Neuronal stem cell (in vitro differentiated cells): ENCODE results near the gene ATAD5.

Experiments used
- DNase-seq: peaks from one replicate; pipeline ENCODE4 v3.0.0-alpha.2; 2013; ENCODE audit warnings: low spot score
- H2AFZ ChIP-seq: one replicate; pipeline ENCODE4 v1.6.1; 2013; ENCODE audit warnings: mild to moderate bottlenecking, low read length, inconsistent platforms
- H2AK5ac ChIP-seq: 2 replicates; pipeline ENCODE4 v1.6.1; 2013; ENCODE audit warnings: low read depth, mild to moderate bottlenecking, inconsistent platforms, low read length, moderate library complexity, mixed read lengths
- H2BK120ac ChIP-seq: 2 replicates; pipeline ENCODE4 v1.6.1; 2013; ENCODE audit warnings: low read depth, mild to moderate bottlenecking, inconsistent platforms, low read length, moderate library complexity, mixed read lengths
- H2BK12ac ChIP-seq: one replicate; pipeline ENCODE4 v1.6.1; 2013; ENCODE audit warnings: low read length, inconsistent platforms
- H2BK15ac ChIP-seq: 2 replicates; pipeline ENCODE4 v1.6.1; 2013; ENCODE audit warnings: mild to moderate bottlenecking, low read length, inconsistent platforms, mixed read lengths
- H2BK5ac ChIP-seq: one replicate; pipeline ENCODE4 v1.6.1; 2013; ENCODE audit warnings: inconsistent platforms, mild to moderate bottlenecking, low read length, moderate library complexity
- H3K14ac ChIP-seq: one replicate; pipeline ENCODE4 v1.6.1; 2013; ENCODE audit warnings: low read length, inconsistent platforms
- H3K18ac ChIP-seq: 2 replicates; pipeline ENCODE4 v1.6.1; 2013; ENCODE audit warnings: low read length, inconsistent platforms
- H3K23ac ChIP-seq: 2 replicates; pipeline ENCODE4 v1.6.1; 2013; ENCODE audit warnings: low read depth, mild to moderate bottlenecking, mixed read lengths, low read length, inconsistent platforms; ENCODE audit not compliant: poor library complexity
- H3K27ac ChIP-seq: replicated peaks from 3 replicates; pipeline ENCODE4 v1.5.1; 2013; ENCODE audit warnings: low read length, inconsistent platforms
- H3K27me3 ChIP-seq, 3 experiments: 2 replicates each; pipeline ENCODE4 v1.6.1; 2013; ENCODE audit warnings: low read length in 3 of 3, mild to moderate bottlenecking in 2 of 3, inconsistent platforms in 1 of 3, low read depth in 1 of 3, mixed read lengths in 1 of 3, moderate library complexity in 1 of 3; ENCODE audit not compliant: control insufficient read depth in 3 of 3, insufficient read depth in 3 of 3
- H3K36me3 ChIP-seq, 2 donors: replicated peaks in 1 of 2; 2 replicates each; pipeline ENCODE4 v1.6.1; 2013; ENCODE audit warnings: low read length in 2 of 2; ENCODE audit not compliant: control insufficient read depth in 2 of 2, insufficient read depth in 2 of 2
- H3K4ac ChIP-seq: 2 replicates; pipeline ENCODE4 v1.6.1; 2013; ENCODE audit warnings: inconsistent platforms, mild to moderate bottlenecking, low read length, moderate library complexity
- H3K4me1 ChIP-seq, 2 donors: 1 replicate in 1 of 2; 2 replicates in 1 of 2; pipeline ENCODE4 v1.6.1; 2013; ENCODE audit warnings: low read length in 2 of 2, low read depth in 1 of 2; ENCODE audit not compliant: control insufficient read depth in 2 of 2, insufficient read depth in 1 of 2
- H3K4me2 ChIP-seq: one replicate; pipeline ENCODE4 v1.6.1; 2013; ENCODE audit warnings: mild to moderate bottlenecking, low read length, inconsistent platforms; ENCODE audit not compliant: insufficient read depth, poor library complexity, severe bottlenecking
- H3K4me3 ChIP-seq, 2 donors: 2 replicates each; pipeline ENCODE4 v1.5.1; 2013; ENCODE audit warnings: low read length in 2 of 2, mild to moderate bottlenecking in 2 of 2, inconsistent platforms in 1 of 2, moderate library complexity in 1 of 2
- H3K79me1 ChIP-seq: one replicate; pipeline ENCODE4 v1.6.1; 2013; ENCODE audit warnings: low read depth, mild to moderate bottlenecking, inconsistent platforms, low read length, moderate library complexity
- H3K9ac ChIP-seq: one replicate; pipeline ENCODE4 v1.6.1; 2013; ENCODE audit warnings: mild to moderate bottlenecking, low read depth, low read length, inconsistent platforms; ENCODE audit not compliant: poor library complexity
- H3K9me3 ChIP-seq, 2 donors: replicated peaks in 1 of 2; 2 replicates each; pipeline versions ENCODE3 to v1.6.1; 2013; ENCODE audit warnings: low read length in 2 of 2, mild to moderate bottlenecking in 2 of 2, inconsistent platforms in 1 of 2, low read depth in 1 of 2, mixed read lengths in 1 of 2, moderate library complexity in 1 of 2; ENCODE audit not compliant: control insufficient read depth in 2 of 2, insufficient read depth in 1 of 2
- H4K8ac ChIP-seq: one replicate; pipeline ENCODE4 v1.6.1; 2013; ENCODE audit warnings: low read depth, mild to moderate bottlenecking, inconsistent platforms, low read length, moderate library complexity
- H4K91ac ChIP-seq: one replicate; pipeline ENCODE4 v1.6.1; 2013; ENCODE audit warnings: low read length, low read depth, mild to moderate bottlenecking, inconsistent platforms; ENCODE audit not compliant: poor library complexity
- WGBS, 2 donors: extraction: QIAGEN DNeasy Blood & Tissue Kit; methylation state at CpG; one replicate each; pipeline ENCODE4 v1.1.7; 2013; ENCODE audit warnings: missing lambda C conversion rate in 2 of 2, mixed read lengths in 1 of 2; ENCODE audit not compliant: insufficient read length in 2 of 2, insufficient replicate concordance in 1 of 2; ENCODE audit errors: extremely low coverage in 2 of 2; 5-methylcytosine and 5-hydroxymethylcytosine counted together

The ATAD5 gene

DNA sequence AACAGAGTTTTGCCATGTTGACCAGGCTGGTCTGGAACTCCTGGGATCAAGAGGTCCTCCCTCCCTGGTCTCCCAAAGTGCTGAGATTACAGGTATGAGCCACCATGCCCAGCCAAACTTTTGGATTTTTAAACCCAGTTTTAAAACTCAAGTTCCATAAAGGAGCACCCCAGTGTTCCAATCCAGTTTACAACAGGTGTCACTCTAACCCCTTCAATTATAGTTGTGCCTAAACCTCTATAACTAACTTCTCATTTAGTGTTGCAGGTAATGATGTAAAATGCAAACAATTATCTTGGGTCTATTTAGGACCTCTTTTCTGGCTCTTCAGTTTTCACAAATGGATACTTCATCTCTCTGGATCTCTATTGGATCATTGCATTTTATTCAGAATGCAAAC lies 82.2 kb downstream of the ATAD5 start:
- Histone ChIP-seq H3K4me3 (no peak overlapping the region), H3K36me3 (no peaks in the 10 kb centered on the region), H2BK15ac (no peak overlapping the region), H2AFZ (no peak overlapping the region), H3K14ac (no peak overlapping the region), H2AK5ac (no peak overlapping the region), H3K4me2 (no peak overlapping the region), H3K79me1 (no peaks in the 10 kb centered on the region), H3K4ac (no peak overlapping the region), H3K27ac (no peak overlapping the region), H3K9me3 (no peaks in the 10 kb centered on the region), H2BK12ac (no peak overlapping the region), H3K23ac (no peak overlapping the region), H3K9ac (no peak overlapping the region), H2BK5ac (no peak overlapping the region), H3K27me3 (peaks cover 0 to 2% (median 0%) of the 10 kb centered on the region in 3 experiments), H2BK120ac (no peak overlapping the region), H3K18ac (no peak overlapping the region), H3K4me1 (no peaks in the 10 kb centered on the region), H4K91ac (no peak overlapping the region), H4K8ac (no peak overlapping the region)
- DNase-seq = no peak

DNA sequence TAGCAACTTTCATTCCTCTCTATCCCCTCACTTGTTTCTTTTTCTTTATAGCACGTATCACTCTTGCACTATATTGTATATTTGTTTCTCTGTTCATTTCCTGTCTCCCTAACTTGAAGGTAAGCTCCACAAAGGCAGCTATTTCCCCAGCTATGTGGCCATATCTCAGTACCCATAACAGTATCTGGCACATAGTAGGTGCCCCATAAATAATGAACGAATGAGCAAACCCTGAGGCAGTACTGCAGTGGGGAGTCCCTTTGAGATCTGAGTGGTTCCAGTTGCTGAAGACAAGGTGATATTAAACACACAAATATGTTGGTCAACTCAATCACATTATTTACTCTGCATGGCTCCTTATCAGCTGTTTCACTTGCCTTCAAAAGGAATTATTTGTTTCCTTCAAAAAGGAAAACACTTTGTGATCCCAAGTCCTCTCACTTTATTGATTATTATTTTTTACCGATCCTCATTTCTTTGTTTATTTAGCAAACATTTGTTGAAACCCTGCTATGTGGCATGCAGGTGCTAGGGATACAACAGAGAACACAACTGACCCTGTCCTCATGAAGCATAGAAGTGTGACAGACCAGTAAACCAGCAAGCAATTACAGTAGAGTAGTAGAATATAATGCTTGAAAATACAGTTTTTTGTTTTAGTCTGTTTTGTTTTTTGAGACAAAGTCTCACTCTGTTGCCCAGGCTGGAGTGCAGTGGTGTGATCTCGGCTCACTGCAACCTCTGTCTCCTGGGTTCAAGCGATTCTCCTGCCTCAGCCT lies 84.3 kb downstream of the ATAD5 start:
- no CpG with 5 or more reads among the region's 5 CpGs for WGBS, 2 donors
- Histone ChIP-seq H3K36me3 (no peaks in the 10 kb centered on the region), H4K91ac (no peak overlapping the region), H3K79me1 (no peaks in the 10 kb centered on the region), H3K4ac (no peak overlapping the region), H2BK5ac (no peak overlapping the region), H2BK15ac (no peak overlapping the region), H3K18ac (no peak overlapping the region), H3K9me3 (no peaks in the 10 kb centered on the region), H2AFZ (no peak overlapping the region), H3K14ac (no peak overlapping the region), H2BK120ac (no peak overlapping the region), H3K23ac (no peak overlapping the region), H3K4me2 (no peak overlapping the region), H3K27ac (no peak overlapping the region), H3K27me3 (peaks cover 0 to 11% (median 3%) of the 10 kb centered on the region in 3 experiments), H3K4me3 (no peak overlapping the region), H4K8ac (no peak overlapping the region), H3K9ac (no peak overlapping the region), H2AK5ac (no peak overlapping the region), H3K4me1 (peaks cover 3 to 5% of the 10 kb centered on the region in 2 donors), H2BK12ac (no peak overlapping the region)
- DNase-seq = no peak

- Histone ChIP-seq H4K91ac (no peak overlapping the region), H3K4me3 (no peak overlapping the region), H3K27me3 (peaks cover under 1 to 21% (median 13%) of the 10 kb centered on the region in 3 experiments), H2BK15ac (no peak overlapping the region), H3K36me3 (no peaks in the 10 kb centered on the region), H3K4ac (no peak overlapping the region), H4K8ac (no peak overlapping the region), H2AK5ac (no peak overlapping the region), H3K4me1 (peaks cover 4 to 5% of the 10 kb centered on the region in 2 donors), H3K9ac (no peak overlapping the region), H3K4me2 (no peak overlapping the region), H3K14ac (no peak overlapping the region), H2AFZ (no peak overlapping the region), H3K27ac (no peak overlapping the region), H3K9me3 (no peaks in the 10 kb centered on the region), H2BK5ac (no peak overlapping the region), H3K18ac (no peak overlapping the region), H2BK120ac (no peak overlapping the region), H2BK12ac (no peak overlapping the region), H3K23ac (no peak overlapping the region), H3K79me1 (no peaks in the 10 kb centered on the region)
- DNase-seq = no peak
Observed at GRCh38 chr17:30917050-30917449, 85.3 kb downstream of the ATAD5 start.

- peaks cover 9 to 48% (median 33%) of the 10 kb centered on the region in 3 experiments for H3K27me3 ChIP-seq
- no peak overlapping the region for H2BK120ac ChIP-seq
- peak overlapping the region; percentile 68 for H2AFZ ChIP-seq
- no CpG with 5 or more reads among the region's 4 CpGs for WGBS, 2 donors
- H3K4ac ChIP-seq = no peak overlapping the region
- H2BK12ac ChIP-seq = no peak overlapping the region
- no peak for DNase-seq
- no peak overlapping the region for H3K4me3 ChIP-seq
- H3K23ac ChIP-seq = no peak overlapping the region
- H4K91ac ChIP-seq = no peak overlapping the region
- H4K8ac ChIP-seq = no peak overlapping the region
- H3K14ac ChIP-seq = no peak overlapping the region
- no peak overlapping the region for H3K4me2 ChIP-seq
- H3K9me3 ChIP-seq = peaks cover 0 to 2% of the 10 kb centered on the region in 2 donors
- no peaks in the 10 kb centered on the region for H3K79me1 ChIP-seq
- H3K27ac ChIP-seq = no peak overlapping the region
- no peak overlapping the region for H3K18ac ChIP-seq
- H2BK15ac ChIP-seq = no peak overlapping the region
- no peak overlapping the region for H2BK5ac ChIP-seq
- H2AK5ac ChIP-seq = no peak overlapping the region
- peaks cover 4 to 5% of the 10 kb centered on the region in 2 donors for H3K4me1 ChIP-seq
- no peak overlapping the region for H3K9ac ChIP-seq
- no peaks in the 10 kb centered on the region for H3K36me3 ChIP-seq
Observed at GRCh38 chr17:30920282-30920681, 88.5 kb downstream of the ATAD5 start.
